ENCODE results near the gene PPFIBP1. TPM values are rescaled to one million over a fixed set of nuclear protein-coding genes. Genes with fewer than 3 reads are reported as not detected.

The PPFIBP1 gene
- total and polyA plus RNA-seq, 2 of the 13 experiments (the other 11 are each of a cell fraction or from before 2014, with no cell fraction given), result 16.2 to 21.8 TPM

- peak; percentile 85; the same call in 1 of the 2 replicates for TF ChIP-seq STAT6 (CRISPR knock-in tag; IDR thresholded peaks at IDR 0.05; ENCODE audit: borderline replicate concordance)
- TF ChIP-seq ZNF546 (CRISPR knock-in tag; conservative IDR thresholded peaks at IDR 0.05), result 0 out of 2 replicates have a peak, but pooled peaks have one; percentile 32
- no peak for TF ChIP-seq IRX3 (CRISPR knock-in tag; IDR thresholded peaks at IDR 0.05; ENCODE audit: borderline replicate concordance, low read depth)
- TF ChIP-seq ZNF839 (CRISPR knock-in tag; IDR thresholded peaks at IDR 0.05; ENCODE audit: borderline replicate concordance), result no peak
- TF ChIP-seq PRDM10 (CRISPR knock-in tag; IDR thresholded peaks at IDR 0.05; ENCODE audit: low read depth), result peak; percentile 80; the same call in 1 of the 2 replicates
- peak; percentile 82; the same call in 1 of the 2 replicates for TF ChIP-seq HMGXB3 (CRISPR knock-in tag; IDR thresholded peaks at IDR 0.05; ENCODE audit: borderline replicate concordance)
- TF ChIP-seq KAT7 (CRISPR knock-in tag; IDR thresholded peaks at IDR 0.05; ENCODE audit: borderline replicate concordance), result peak; percentile 77; the same call in 1 of the 2 replicates
- peak; percentile 86 for TF ChIP-seq RERE (CRISPR knock-in tag; IDR thresholded peaks at IDR 0.05; ENCODE audit: low read depth)
- TF ChIP-seq STAG1 (CRISPR knock-in tag; IDR thresholded peaks at IDR 0.05), result no peak
- no peak for TF ChIP-seq RFX1 (IDR thresholded peaks at IDR 0.05)
Observed at GRCh38 chr12:27549801-27550652, 26.0 kb downstream of the PPFIBP1 start (continued).
